ENCODE results near the gene STAP1. TPM values are rescaled to one million over a fixed set of nuclear protein-coding genes. Genes with fewer than 3 reads are reported as not detected.
A peak's percentile ranks its signal among the peaks of the same experiment; 100 is the strongest.

The STAP1 gene
- total and polyA plus RNA-seq, 10 of the 15 experiments (the other 5 are each of a cell fraction or from before 2014, with no cell fraction given) = 4.6 to 19.4 (median 9.4) TPM

GRCh38 chr4:67558493-67558892 is at the start of gene STAP1 (continued):
- TF ChIP-seq CBX5 (IDR thresholded peaks at IDR 0.05; ENCODE audit: low read depth) (0 out of 2 replicates have a peak, but pooled peaks have one; percentile 32), IRF3 (IDR thresholded peaks at IDR 0.05) (no peak), SUPT20H (IDR thresholded peaks at IDR 0.05; ENCODE audit: borderline replicate concordance, control insufficient read depth, low read depth, low read length) (no peak), MYC (IDR thresholded peaks at IDR 0.05; ENCODE audit: insufficient read depth, insufficient read length, insufficient replicate concordance, low read length, severe bottlenecking) (no peak), SIX5 (IDR thresholded peaks at IDR 0.05; ENCODE audit: low read depth, low read length, severe bottlenecking) (no peak), SPI1 (IDR thresholded peaks at IDR 0.05; ENCODE audit: borderline replicate concordance, insufficient read depth, low read depth, low read length) (peak; percentile 88), CHD1 (IDR thresholded peaks at IDR 0.05; ENCODE audit: low read depth, low read length) (no peak), CBFB (IDR thresholded peaks at IDR 0.05; ENCODE audit: low read depth) (peak; percentile 74; the same call in 1 of the 2 replicates), JUND (IDR thresholded peaks at IDR 0.05; ENCODE audit: low read depth, low read length) (no peak), CREM (IDR thresholded peaks at IDR 0.05; ENCODE audit: low read depth) (peak; percentile 53; the same call in 1 of the 2 replicates), MTA3 (IDR thresholded peaks at IDR 0.05; ENCODE audit: borderline replicate concordance, low read length) (0 out of 2 replicates have a peak, but pooled peaks have one; percentile 68), SUZ12 (IDR thresholded peaks at IDR 0.05; ENCODE audit: unreplicated experiment) (no peak), IRF4 (IDR thresholded peaks at IDR 0.05; ENCODE audit: low read depth, low read length) (0 out of 2 replicates have a peak, but pooled peaks have one; percentile 31), POU2F2 (IDR thresholded peaks at IDR 0.05; ENCODE audit: borderline replicate concordance, low read depth, low read length) (no peak), CHD4 (IDR thresholded peaks at IDR 0.05) (no peak), NBN (IDR thresholded peaks at IDR 0.05) (peak; percentile 82), FOXM1 (IDR thresholded peaks at IDR 0.05; ENCODE audit: low read depth, low read length) (0 out of 2 replicates have a peak, but pooled peaks have one; percentile 42), CREB1 (IDR thresholded peaks at IDR 0.05; ENCODE audit: low read depth) (peak; percentile 63; the same call in 1 of the 2 replicates), CTCF (IDR thresholded peaks at IDR 0.05 in 2 of 3, conservative IDR thresholded peaks at IDR 0.05 in 1 of 3; ENCODE audit: control insufficient read depth in 2 of 3, extremely low read depth in 1 of 3, insufficient read depth in 1 of 3, low read depth in 3 of 3, low read length in 3 of 3) (peak in 1 of 3 experiments; percentile 34; a peak in 2 of 6 replicates), ZNF217 (IDR thresholded peaks at IDR 0.05) (peak; percentile 49; the same call in 1 of the 2 replicates), ATF3 (IDR thresholded peaks at IDR 0.05; ENCODE audit: borderline replicate concordance, extremely low read depth, low read depth, low read length) (no peak), ETV6 (conservative IDR thresholded peaks at IDR 0.05 in 1 of 2, IDR thresholded peaks at IDR 0.05 in 1 of 2; ENCODE audit: borderline replicate concordance in 1 of 2, low read depth in 1 of 2) (peak in 1 of 2 experiments; percentile 98; a peak in 2 of 4 replicates), RAD21 (IDR thresholded peaks at IDR 0.05; ENCODE audit: insufficient read depth, low read depth, low read length) (peak; percentile 38; the same call in 1 of the 2 replicates)
- TF ChIP-seq, protein P1, sequence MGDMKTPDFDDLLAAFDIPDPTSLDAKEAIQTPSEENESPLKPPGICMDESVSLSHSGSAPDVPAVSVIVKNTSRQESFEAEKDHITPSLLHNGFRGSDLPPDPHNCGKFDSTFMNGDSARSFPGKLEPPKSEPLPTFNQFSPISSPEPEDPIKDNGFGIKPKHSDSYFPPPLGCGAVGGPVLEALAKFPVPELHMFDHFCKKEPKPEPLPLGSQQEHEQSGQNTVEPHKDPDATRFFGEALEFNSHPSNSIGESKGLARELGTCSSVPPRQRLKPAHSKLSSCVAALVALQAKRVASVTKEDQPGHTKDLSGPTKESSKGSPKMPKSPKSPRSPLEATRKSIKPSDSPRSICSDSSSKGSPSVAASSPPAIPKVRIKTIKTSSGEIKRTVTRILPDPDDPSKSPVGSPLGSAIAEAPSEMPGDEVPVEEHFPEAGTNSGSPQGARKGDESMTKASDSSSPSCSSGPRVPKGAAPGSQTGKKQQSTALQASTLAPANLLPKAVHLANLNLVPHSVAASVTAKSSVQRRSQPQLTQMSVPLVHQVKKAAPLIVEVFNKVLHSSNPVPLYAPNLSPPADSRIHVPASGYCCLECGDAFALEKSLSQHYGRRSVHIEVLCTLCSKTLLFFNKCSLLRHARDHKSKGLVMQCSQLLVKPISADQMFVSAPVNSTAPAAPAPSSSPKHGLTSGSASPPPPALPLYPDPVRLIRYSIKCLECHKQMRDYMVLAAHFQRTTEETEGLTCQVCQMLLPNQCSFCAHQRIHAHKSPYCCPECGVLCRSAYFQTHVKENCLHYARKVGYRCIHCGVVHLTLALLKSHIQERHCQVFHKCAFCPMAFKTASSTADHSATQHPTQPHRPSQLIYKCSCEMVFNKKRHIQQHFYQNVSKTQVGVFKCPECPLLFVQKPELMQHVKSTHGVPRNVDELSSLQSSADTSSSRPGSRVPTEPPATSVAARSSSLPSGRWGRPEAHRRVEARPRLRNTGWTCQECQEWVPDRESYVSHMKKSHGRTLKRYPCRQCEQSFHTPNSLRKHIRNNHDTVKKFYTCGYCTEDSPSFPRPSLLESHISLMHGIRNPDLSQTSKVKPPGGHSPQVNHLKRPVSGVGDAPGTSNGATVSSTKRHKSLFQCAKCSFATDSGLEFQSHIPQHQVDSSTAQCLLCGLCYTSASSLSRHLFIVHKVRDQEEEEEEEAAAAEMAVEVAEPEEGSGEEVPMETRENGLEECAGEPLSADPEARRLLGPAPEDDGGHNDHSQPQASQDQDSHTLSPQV (IDR thresholded peaks at IDR 0.05) = no peak

Measured in GM12878 (cell line).